Common myeloid progenitor, CD34-positive (primary cell): ENCODE measurements around the gene FAM13A.

Experiments
- CTCF ChIA-PET: fragments of 350-600 bp; sonication (Branson Sonifier 250); formaldehyde crosslinking; loops from one replicate; lab custom pipeline; 2021; ENCODE audit warnings: antibody characterized with exemption; lab: Charles Lee
- POLR2A ChIA-PET: fragments of 350-600 bp; sonication (Branson Sonifier 250); formaldehyde crosslinking; loops from one replicate; lab custom pipeline; 2021; ENCODE audit warnings: antibody characterized with exemption; lab: Charles Lee
- DNase-seq, 3 donors: peaks; one replicate each; pipeline versions ENCODE4 v3.0.0 to v3.0.0-alpha.2; 2013
- H3K27ac ChIP-seq, 2 experiments: 1 replicate in 1 of 2; 2 replicates in 1 of 2; pipeline ENCODE4 v1.7.0; 2013; ENCODE audit warnings: inconsistent platforms in 2 of 2, low read length in 2 of 2, mild to moderate bottlenecking in 2 of 2, low read depth in 1 of 2, moderate library complexity in 1 of 2; ENCODE audit not compliant: severe bottlenecking in 2 of 2, insufficient read depth in 1 of 2, poor library complexity in 1 of 2
- H3K27me3 ChIP-seq, 5 experiments: replicated peaks in 2 of 5; 1 replicate in 3 of 5; 2 replicates in 2 of 5; pipeline versions ENCODE4 v1.6.1 to v1.7.0; 2013; ENCODE audit warnings: low read length in 4 of 5, mild to moderate bottlenecking in 2 of 5, moderate library complexity in 2 of 5, inconsistent platforms in 1 of 5; ENCODE audit not compliant: insufficient read depth in 5 of 5, control insufficient read depth in 4 of 5
- H3K36me3 ChIP-seq, 4 experiments: 1 replicate in 2 of 4; 2 replicates in 2 of 4; pipeline versions ENCODE4 v1.6.1 to v1.7.0; 2013; ENCODE audit warnings: low read length in 3 of 4, control low read depth in 1 of 4, mild to moderate bottlenecking in 1 of 4; ENCODE audit not compliant: control insufficient read depth in 4 of 4, insufficient read depth in 4 of 4
- H3K4me1 ChIP-seq, 4 experiments: 1 replicate in 3 of 4; 2 replicates in 1 of 4; pipeline versions ENCODE4 v1.6.1 to v1.7.1; 2013; ENCODE audit warnings: low read length in 3 of 4, mild to moderate bottlenecking in 3 of 4, control low read depth in 1 of 4, inconsistent platforms in 1 of 4, moderate library complexity in 1 of 4; ENCODE audit not compliant: control insufficient read depth in 4 of 4, insufficient read depth in 4 of 4; ENCODE audit errors: control extremely low read depth in 1 of 4
- H3K4me3 ChIP-seq, 7 experiments: 1 replicate in 4 of 7; 2 replicates in 3 of 7; pipeline versions ENCODE4 v1.5.1 to v1.7.0; 2013; ENCODE audit warnings: mild to moderate bottlenecking in 7 of 7, low read length in 6 of 7, moderate library complexity in 6 of 7, inconsistent platforms in 2 of 7, low read depth in 2 of 7, control low read depth in 1 of 7; ENCODE audit not compliant: insufficient read depth in 4 of 7, control insufficient read depth in 1 of 7; ENCODE audit errors: extremely low read depth in 1 of 7
- H3K9me3 ChIP-seq, 5 experiments: 1 replicate in 4 of 5; 2 replicates in 1 of 5; pipeline versions ENCODE4 v1.6.1 to v1.7.1; 2013; ENCODE audit warnings: low read length in 4 of 5, mild to moderate bottlenecking in 2 of 5, inconsistent platforms in 1 of 5, low read depth in 1 of 5, moderate library complexity in 1 of 5; ENCODE audit not compliant: control insufficient read depth in 4 of 5, insufficient read depth in 2 of 5; ENCODE audit errors: control extremely low read depth in 1 of 5
- WGBS: methylation state at CpG from one replicate; pipeline ENCODE4 v1.1.5; 2013; ENCODE audit not compliant: insufficient coverage; 5-methylcytosine and 5-hydroxymethylcytosine counted together

Gene FAM13A

DNA sequence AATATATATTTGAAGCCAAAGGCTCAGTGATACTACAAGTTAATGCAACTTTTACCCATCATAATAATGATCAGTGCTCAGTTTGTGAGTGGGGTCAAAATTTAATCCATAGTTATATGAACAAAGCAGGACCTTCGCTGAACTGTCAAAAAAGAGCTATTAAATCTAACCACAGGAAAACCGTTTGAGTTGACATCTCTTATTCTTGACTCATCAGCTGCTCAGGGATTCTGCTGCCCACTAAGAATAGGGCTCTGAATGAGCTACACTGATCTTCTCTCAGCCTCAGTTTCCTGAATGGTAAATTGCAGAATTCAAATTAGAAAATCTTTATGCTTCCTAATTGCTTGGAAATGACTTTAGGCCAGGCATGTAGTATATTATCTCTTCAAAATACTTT, 314.4 kb downstream of the FAM13A start:
- ChIA-PET POLR2A (no interaction called here), CTCF (no interaction called here)
- Histone ChIP-seq H3K9me3 (no peaks in the 10 kb centered on the region), H3K27ac (no peak overlapping the region), H3K27me3 (no peaks in the 10 kb centered on the region), H3K4me3 (no peak overlapping the region), H3K4me1 (peaks cover 3 to 17% (median 10%) of the 10 kb centered on the region in 4 experiments), H3K36me3 (peaks cover 14 to 36% (median 20%) of the 10 kb centered on the region in 4 experiments)
- WGBS: 44% methylated on average over 1 of the region's 2 CpGs
- DNase-seq: no peak

- H3K27ac ChIP-seq: no peak overlapping the region
- POLR2A ChIA-PET: interaction anchor here (0.5 kb wide), 1 partner anchor 15 kb away, joined by 3 read pairs; no protein-coding TSS in a partner anchor
- CTCF ChIA-PET: interaction anchor here (1.2 to 1.4 kb wide), 2 partner anchors 20 to 209 kb away, joined by 3 read pairs; no protein-coding TSS in a partner anchor
- peaks cover 6 to 15% (median 10%) of the 10 kb centered on the region in 4 experiments for H3K36me3 ChIP-seq
- DNase-seq: peak in 1 of 3 donors; percentile 11
- no peaks in the 10 kb centered on the region for H3K9me3 ChIP-seq
- H3K27me3 ChIP-seq: no peaks in the 10 kb centered on the region
- H3K4me1 ChIP-seq: peaks cover 3 to 29% (median 16%) of the 10 kb centered on the region in 4 experiments
- WGBS: 85% methylated on average over 4 of the region's 4 CpGs
- H3K4me3 ChIP-seq: no peak overlapping the region
Measured at GRCh38 chr4:88738180-88738579, 318.8 kb downstream of the FAM13A start.

DNA sequence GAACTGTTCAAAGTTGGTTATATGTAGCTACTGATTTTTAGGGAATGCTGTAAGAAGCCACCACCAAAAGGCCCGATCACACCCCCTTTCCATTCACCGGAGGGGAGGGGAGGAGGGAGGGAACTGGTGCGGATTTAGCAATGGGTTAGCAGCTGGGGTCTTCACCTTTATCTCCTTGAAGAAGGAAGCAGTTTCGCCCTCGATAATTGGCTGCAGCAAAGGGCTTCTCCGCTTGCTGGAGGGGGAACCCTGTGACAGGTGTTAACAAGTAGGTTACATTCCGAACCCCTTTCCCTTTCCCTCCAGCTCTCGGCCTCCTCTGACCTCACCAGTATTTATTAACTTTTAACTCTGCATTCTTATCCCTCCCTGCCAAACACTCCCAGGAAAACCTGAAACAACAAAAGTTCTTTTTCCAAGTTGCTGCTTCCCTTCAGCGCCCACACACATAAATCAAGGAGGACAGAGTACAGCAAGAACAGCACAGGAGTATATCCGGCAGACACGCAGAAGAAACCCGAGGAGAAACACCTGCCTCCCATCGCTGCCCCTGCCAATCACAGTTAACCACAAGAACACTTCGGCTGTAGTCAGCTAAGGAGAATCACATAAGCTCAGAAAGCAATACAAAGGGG, 319.6 kb downstream of the FAM13A start:
- peak overlapping the region in 1 of 2 experiments; percentile 11 for H3K27ac ChIP-seq
- DNase-seq: peak; percentile 34 to 94 (median 89)
- peak overlapping the region in 5 of 7 experiments; percentile 11 to 69 (median 49) for H3K4me3 ChIP-seq
- peaks cover 6 to 15% (median 9%) of the 10 kb centered on the region in 4 experiments for H3K36me3 ChIP-seq
- WGBS: 2% methylated on average over 11 of the region's 14 CpGs
- ChIA-PET CTCF (interaction anchor here (1.1 to 1.9 kb wide), 4 partner anchors 10 to 65 kb away, joined by 3 to 5 read pairs (median 4); no protein-coding TSS in a partner anchor), POLR2A (interaction anchor here (1.1 kb wide), 1 partner anchor 9 kb away, joined by 3 read pairs; no protein-coding TSS in a partner anchor)
- peaks cover 3 to 23% (median 16%) of the 10 kb centered on the region in 4 experiments for H3K4me1 ChIP-seq
- no peaks in the 10 kb centered on the region for H3K27me3 ChIP-seq
- no peaks in the 10 kb centered on the region for H3K9me3 ChIP-seq

- no CpG with 5 or more reads among the region's 3 CpGs for WGBS
- Histone ChIP-seq H3K27me3 (no peaks in the 10 kb centered on the region), H3K9me3 (no peaks in the 10 kb centered on the region), H3K4me3 (no peak overlapping the region), H3K27ac (no peak overlapping the region), H3K4me1 (peaks cover 3 to 31% (median 17%) of the 10 kb centered on the region in 4 experiments), H3K36me3 (peaks cover 3 to 16% (median 10%) of the 10 kb centered on the region in 4 experiments)
- CTCF ChIA-PET: interaction anchor here (1.1 to 1.9 kb wide), 2 partner anchors 9 to 66 kb away, joined by 3 to 5 read pairs; no protein-coding TSS in a partner anchor
- no peak for DNase-seq
- POLR2A ChIA-PET: no interaction called here
Measured at GRCh38 chr4:88736264-88736663, 320.7 kb downstream of the FAM13A start.

- POLR2A ChIA-PET: no interaction called here
- no peak overlapping the region for H3K4me3 ChIP-seq
- CTCF ChIA-PET: interaction anchor here (0.8 to 1.9 kb wide), 3 partner anchors 8 to 16 kb away, joined by 3 to 5 read pairs (median 3); no protein-coding TSS in a partner anchor
- H3K9me3 ChIP-seq: no peaks in the 10 kb centered on the region
- H3K4me1 ChIP-seq: peaks cover 3 to 38% (median 19%) of the 10 kb centered on the region in 4 experiments
- 100% methylated on average over 1 of the region's 1 CpG for WGBS
- no peak overlapping the region for H3K27ac ChIP-seq
- no peaks in the 10 kb centered on the region for H3K27me3 ChIP-seq
- DNase-seq: no peak
- peaks cover 3 to 20% (median 10%) of the 10 kb centered on the region in 4 experiments for H3K36me3 ChIP-seq
Measured at GRCh38 chr4:88735564-88735963, 321.4 kb downstream of the FAM13A start.

DNA sequence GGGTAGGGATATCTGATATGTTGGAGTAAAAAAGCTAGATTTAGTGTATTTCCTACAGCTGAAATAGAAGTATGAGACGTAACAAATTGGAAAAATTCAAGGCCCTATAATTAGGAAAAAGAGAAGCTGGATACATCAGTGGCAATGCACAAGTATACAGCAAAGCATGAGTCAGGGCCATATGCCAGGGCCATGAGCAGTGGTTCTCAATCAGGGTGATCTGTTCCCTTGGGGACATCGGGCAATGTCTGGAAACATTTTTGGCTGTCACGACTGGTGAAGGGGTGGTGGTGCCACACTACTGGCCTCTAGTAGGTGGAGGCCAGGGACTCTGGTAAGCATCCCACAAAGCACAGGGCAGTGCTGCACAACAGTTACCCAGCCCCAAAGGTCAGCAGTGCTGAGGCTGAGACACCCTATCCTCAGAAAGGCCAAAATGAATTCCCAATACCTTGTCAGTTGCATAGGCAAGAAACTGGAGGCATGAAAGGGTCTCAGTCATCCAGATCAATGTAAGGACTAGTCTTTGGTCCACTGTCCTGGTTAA, 322.5 kb downstream of the FAM13A start:
- H3K27me3 ChIP-seq: no peaks in the 10 kb centered on the region
- H3K4me3 ChIP-seq: no peak overlapping the region
- H3K27ac ChIP-seq: no peak overlapping the region
- no peak for DNase-seq
- POLR2A ChIA-PET: no interaction called here
- peaks cover 3 to 21% (median 9%) of the 10 kb centered on the region in 4 experiments for H3K36me3 ChIP-seq
- WGBS: 69% methylated on average over 3 of the region's 3 CpGs
- CTCF ChIA-PET: interaction anchor here (1.0 kb wide), 1 partner anchor 12 kb away, joined by 3 read pairs; no protein-coding TSS in a partner anchor
- H3K4me1 ChIP-seq: peaks cover 3 to 44% (median 22%) of the 10 kb centered on the region in 4 experiments
- no peaks in the 10 kb centered on the region for H3K9me3 ChIP-seq
